GM19025 (cell line): ENCODE data around the gene WDR41.

Source experiments
- ATAC-seq: cut with Tn5 transposase; IDR thresholded peaks from one replicate; pipeline ENCODE4 v1.9.1; 2021; ENCODE audit warnings: mild to moderate bottlenecking, low read depth, moderate library complexity; ENCODE audit not compliant: unreplicated experiment

Gene WDR41

DNA sequence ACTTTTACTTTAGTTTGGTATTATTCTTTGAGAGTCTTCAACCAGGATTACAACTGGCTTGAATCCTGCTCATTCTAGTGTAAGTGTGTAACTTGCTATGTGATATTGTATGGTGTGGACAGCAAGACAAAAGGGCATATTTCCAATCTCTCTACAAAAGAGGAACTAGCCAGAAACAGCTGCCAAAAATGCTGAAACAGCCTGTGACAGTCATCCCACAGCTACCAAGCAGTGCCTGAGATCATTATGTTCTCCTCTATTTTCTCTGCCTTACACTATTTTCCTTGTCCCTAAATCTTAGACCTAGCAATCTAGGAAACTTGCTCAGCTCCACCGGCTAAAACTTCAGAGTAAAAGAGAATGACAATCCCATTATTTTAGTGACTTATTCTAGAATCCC, 42.8 kb downstream of the WDR41 start:
- no peak for ATAC-seq

- ATAC-seq, result no peak
These were observed 43.3 kb downstream of the WDR41 start for GRCh38 chr5:77448831-77449230.

DNA sequence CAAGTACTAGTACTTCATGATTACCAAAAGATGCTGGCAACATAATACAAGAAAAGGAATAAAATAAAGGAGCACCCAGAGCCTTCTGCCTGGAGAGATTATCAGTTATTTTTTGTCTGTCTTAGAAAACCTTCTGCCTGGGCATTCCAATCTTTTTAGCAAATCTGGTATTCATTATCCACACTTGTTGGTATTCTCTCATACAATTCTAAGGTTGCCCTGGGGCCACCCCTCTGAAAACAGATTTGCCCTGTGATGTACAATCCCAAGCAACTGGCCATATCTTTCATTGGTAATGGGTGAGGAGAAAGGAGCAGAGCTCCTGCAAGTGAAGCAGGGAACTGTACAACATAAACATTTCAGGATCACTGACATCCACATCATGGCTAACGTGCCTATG, 47.8 kb downstream of the WDR41 start:
- no peak for ATAC-seq

DNA sequence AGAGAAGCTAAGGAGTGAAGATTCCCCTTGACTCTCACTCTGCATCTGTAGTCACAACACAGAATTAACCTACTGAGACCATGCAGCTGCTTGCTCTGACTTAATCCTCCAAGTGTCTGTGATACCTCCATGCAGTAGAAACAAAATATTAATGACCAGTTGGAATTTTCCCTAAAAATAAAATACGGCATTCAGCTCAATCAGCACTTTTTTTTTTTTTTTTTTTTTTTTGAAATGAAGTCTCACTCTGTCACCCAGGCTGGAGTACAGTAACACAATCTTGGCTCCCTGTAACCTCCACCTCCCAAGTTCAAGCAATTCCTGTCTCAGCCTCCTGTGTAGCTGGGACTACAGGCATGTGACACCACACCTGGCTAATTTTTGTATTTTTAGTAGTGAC, 48.4 kb downstream of the WDR41 start:
- no peak for ATAC-seq

- no peak for ATAC-seq
These were observed 54.0 kb downstream of the WDR41 start for GRCh38 chr5:77438071-77438470.

GRCh38 chr5:77437194-77437593, 54.9 kb downstream of the WDR41 start:
- no peak for ATAC-seq

GRCh38 chr5:77431719-77432118, 60.4 kb downstream of the WDR41 start:
- no peak for ATAC-seq

DNA sequence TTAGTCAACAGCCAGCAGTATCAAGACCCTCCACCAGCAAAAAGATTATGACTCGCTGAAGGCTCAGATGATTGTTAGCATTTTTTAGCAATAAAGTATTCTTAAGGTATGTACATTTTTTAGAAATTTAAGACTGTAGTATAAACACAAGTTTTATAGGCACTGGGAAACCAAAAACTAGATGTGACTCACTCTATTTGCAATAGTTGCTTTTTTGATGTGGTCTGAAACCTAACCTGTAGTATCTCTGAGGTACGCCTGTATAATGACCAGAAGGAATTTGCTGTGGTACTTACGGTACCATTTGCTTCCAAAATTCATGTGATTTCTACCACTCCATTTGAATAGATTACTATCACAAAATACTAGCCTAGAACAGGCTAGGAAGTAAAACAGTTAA, 60.8 kb downstream of the WDR41 start:
- no peak for ATAC-seq

GRCh38 chr5:77430726-77431125, 61.4 kb downstream of the WDR41 start:
- ATAC-seq, result no peak

DNA sequence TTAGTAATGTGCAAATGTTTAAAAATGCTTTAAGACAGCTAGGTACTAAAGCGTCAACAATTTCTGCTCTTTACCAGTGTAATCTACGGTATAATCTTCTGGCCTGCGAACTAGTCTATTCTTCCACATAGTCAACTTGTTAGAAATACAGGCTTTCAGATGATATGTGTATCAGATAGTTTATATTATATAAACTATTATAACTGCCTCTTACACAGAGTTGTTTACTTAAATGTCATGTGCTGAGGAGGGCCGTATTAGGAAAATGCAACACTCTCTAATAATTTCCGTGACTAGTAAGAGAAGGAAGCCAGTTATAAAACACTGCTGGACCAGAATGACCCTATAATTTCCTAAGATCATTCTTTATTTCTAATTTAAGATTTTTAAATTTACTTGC, 63.6 kb downstream of the WDR41 start:
- ATAC-seq, result no peak

DNA sequence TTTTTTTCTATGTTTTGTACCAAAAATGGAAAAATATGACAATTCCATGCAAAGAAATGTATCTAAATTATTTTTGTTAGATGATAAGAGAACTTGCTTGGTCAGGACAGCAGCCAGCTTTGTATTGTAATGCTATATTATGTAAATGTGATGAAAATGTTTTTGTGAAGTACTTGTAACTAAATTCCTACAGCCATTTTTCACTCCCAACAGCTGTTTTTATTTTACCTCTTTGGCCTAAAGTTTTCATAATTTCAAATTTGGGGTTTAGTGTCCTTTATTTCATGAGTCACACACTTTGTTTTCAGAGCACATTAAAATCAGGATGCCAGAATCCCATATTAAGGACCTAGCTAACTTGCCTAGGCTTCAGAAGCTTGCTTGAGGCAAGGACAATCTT, 64.1 kb downstream of the WDR41 start:
- no peak for ATAC-seq

DNA sequence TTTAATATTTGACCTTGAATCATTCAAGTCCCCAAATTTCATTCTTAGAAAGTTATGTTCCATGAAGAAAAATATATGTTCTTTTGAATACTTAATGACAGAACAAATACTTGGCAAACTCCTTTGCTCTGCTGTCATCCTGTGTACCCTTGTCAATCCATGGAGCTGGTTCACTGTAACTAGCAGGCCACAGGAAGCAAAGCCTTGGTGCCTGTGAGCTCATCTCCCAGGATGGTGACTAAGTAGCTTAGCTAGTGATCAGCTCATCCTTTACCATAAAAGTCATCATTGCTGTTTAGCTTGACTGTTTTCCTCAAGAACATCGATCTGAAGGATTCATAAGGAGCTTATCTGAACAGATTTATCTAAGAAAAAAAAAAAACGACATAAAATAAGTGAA, 65.4 kb downstream of the WDR41 start:
- no peak for ATAC-seq

DNA sequence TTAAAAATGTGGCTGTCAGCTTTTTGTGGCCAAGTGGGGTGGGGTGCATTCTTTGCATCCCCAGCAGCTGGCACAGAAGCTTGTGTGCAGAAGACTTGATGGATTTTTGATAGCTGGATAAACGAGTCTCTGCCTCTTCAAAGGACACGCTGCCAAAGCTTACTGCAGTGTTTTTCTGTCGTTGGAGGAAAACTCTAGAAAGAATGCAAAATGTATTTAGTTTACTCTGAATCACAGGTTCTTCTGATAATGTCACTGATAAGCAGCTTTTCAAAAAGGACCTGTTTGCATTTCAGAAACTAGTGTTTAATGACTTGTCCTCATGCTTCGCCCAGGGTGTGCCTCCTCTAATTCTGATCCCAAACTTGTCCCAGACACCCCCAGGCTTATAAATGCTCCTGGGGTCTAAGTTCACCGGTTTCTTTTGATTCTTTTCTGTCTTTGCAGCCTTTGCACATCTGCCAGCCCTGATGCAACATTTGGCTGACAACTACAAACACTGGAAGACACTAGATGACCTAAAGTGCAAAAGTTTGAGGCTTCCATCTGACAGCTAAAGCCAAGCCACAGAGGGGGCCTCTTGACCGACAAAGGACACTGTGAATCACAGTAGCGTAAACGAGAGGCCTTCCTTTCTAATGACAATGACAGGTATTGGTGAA, 66.0 kb downstream of the WDR41 start:
- ATAC-seq, result no peak

DNA sequence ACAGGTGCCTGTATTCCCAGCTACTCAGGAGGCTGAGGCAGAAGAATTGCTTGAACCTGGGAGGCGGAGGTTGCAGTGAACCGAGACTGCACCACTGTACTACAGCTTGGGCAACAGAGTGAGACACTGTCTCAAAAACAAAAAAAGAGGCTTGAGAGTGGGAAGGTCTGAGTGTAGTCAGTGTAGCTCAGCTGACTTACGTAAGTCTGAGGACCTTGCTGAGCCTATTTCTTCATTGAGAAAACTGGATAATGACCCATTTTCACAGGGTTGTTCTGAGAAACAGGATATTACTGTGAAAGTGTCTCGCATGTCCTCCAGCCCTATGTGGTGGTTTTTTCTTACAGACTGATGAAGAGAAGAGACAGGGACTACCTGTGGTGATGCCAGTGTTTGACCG, 66.7 kb downstream of the WDR41 start:
- ATAC-seq, result no peak

DNA sequence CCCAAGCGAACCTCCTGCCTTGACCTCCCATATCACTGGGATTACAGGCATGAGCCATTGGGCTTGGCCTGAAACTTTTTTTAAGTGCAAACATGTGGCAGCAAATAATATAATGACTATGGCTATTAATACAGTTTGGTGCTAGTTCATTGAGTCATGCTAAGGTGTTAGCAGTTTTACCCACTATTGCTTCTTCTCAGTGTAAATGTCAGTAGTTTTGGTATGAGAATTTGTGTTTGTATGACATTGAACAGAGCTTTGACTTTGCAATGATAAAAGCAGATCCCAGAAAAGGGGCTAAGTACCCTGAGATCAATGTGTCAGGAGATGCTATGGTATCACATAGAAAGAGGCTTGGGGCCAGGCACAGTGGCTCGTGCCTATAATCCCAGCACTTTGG, 67.2 kb downstream of the WDR41 start:
- ATAC-seq, result no peak

DNA sequence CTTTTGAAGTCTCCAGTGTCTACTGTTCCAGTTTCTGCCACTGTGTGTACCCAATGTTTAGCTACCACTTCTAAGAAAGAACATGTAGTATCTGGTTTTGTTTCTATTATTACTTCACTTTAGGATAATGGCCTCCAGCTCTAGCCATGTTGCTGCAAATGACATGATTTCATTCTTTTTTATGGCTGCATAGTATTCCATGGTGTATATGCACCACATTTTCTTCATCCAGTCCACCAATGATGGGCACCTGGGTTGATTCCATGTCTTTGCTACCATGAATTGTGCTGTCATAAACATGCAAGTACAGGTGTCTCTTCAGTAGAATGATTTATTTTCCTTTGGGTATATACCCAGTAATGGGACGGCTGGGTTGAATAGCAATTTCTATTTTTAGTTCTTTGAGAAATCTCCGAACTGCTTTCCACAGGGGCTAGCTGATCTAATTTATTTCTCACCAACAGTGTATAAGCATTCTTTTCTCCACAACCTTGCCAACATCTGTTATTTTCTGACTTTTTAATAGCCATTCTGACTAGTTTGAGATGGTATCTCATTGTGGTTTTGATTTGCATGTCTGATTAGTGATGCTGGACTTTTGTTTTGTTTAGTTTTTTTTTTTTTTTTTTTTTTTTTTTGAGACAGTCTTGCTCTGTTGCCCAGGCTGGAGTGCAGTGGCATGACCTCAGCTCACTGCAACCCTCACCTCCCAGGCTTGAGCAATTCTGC, 68.9 kb downstream of the WDR41 start:
- no peak for ATAC-seq

DNA sequence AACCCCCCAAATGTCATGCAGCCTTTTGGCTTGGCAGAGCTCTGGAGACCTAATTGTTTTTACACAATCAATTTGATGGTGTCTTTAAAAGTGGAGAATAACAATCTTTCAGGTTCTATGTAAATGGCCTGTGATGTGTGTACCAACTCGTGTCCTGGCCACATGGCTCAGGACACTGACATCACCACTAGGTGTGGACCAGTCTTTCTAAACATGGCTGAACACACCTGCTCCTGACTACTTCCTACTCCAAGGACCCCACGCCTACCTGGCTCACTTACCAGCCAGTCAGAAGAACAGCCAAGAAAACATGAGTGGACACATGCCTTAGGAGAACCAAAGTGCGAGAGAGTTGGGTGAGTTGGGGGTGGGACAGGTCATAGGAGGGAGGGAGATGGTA, 71.2 kb downstream of the WDR41 start:
- no peak for ATAC-seq

GRCh38 chr5:77419644-77420582, 72.2 kb downstream of the WDR41 start:
- ATAC-seq, result no peak

DNA sequence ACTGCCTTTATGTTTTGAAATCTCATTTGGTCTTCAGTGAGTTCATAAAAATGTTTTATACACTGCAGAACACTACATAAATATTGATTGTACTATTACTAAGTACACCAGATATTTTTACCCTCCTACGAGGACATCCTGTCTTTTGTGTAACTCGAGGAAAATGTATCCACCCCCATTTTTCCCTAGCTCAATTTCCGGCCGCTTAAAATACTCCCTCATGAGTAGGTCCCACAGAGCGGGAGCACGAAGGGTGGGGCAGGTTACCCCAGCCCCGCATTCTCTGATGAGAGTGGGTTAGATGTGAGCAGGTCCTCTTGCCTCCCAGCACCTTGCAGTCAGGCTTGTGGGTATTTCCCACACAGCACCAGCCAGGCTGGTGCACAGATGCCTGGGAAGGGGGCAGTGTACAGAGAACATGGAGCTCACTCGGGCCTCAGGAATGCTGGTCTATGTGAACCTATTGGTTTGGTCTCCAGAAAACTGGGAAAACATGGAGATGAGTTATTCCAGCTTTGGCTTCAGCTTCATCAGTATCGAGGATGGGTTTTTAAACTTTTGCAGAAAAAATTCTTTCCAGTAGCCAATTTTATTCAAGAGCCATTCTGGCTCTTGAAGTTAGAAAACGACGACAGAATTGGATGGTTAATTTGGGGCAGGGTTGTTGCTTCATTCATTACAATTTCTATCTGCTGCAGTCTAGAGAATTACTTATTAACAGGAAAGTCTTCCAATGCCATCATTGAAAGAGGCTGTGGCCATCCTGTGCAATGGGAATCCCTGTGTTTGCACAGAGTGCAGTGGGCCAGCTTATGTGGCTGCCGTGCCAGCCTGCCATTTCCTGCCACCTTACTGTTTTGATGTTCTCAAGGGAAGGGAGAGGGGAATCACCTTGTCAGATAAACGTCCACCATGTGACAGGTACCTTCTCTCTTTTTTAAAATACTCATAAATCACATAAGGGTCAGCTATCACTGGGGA, 73.2 kb downstream of the WDR41 start:
- ATAC-seq, result no peak

- ATAC-seq, result no peak
These were observed 74.0 kb downstream of the WDR41 start for GRCh38 chr5:77418162-77418561.
